ENCODE results near the gene KIF14. TPM values are rescaled to one million over a fixed set of nuclear protein-coding genes. Genes with fewer than 3 reads are reported as not detected.

The KIF14 gene
- total RNA-seq, 4 donors from 2014 or later = 0.12 to 0.17 (median 0.13) TPM; not detected in 1

DNA sequence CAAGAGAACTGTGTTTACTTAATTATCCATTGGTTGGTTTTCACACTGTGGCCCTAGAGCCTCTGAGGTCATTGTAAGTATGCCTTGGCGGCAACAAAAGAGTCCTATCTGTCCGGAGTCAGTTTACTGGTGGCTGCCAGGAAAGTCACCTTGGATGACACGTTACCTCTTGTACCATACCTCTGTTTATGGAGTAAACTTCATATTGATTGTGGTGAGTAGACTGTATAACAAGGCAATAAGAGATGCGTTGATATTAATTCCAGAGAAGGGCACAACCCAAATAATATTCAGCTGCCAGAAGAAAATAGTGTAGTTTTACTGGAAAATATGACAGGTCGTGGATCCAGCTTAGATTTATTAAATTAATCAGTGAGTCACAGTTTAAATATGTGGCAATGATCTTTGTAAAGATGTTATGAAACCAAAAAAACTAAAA, 20.4 kb upstream of the KIF14 start:
- no peak overlapping the region for H3K4me3 ChIP-seq
- no peaks in the 10 kb centered on the region for H3K4me1 ChIP-seq
- ATAC-seq = no peak
- WGBS, 2 donors (ENCODE audit: low coverage in 1 of 2) = 72 to 81% methylated on average over 5 of the region's 5 CpGs
- H3K27ac ChIP-seq = no peak overlapping the region
- H3K9me3 ChIP-seq = no peaks in the 10 kb centered on the region
- H3K36me3 ChIP-seq = peaks cover 0 to 54% of the 10 kb centered on the region in 2 donors
- TF ChIP-seq, protein P1, sequence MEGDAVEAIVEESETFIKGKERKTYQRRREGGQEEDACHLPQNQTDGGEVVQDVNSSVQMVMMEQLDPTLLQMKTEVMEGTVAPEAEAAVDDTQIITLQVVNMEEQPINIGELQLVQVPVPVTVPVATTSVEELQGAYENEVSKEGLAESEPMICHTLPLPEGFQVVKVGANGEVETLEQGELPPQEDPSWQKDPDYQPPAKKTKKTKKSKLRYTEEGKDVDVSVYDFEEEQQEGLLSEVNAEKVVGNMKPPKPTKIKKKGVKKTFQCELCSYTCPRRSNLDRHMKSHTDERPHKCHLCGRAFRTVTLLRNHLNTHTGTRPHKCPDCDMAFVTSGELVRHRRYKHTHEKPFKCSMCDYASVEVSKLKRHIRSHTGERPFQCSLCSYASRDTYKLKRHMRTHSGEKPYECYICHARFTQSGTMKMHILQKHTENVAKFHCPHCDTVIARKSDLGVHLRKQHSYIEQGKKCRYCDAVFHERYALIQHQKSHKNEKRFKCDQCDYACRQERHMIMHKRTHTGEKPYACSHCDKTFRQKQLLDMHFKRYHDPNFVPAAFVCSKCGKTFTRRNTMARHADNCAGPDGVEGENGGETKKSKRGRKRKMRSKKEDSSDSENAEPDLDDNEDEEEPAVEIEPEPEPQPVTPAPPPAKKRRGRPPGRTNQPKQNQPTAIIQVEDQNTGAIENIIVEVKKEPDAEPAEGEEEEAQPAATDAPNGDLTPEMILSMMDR (IDR thresholded peaks at IDR 0.05) = no peak
- no peak for TF ChIP-seq POLR2A (IDR thresholded peaks at IDR 0.05)
- TF ChIP-seq POLR2AphosphoS5 (IDR thresholded peaks at IDR 0.05) = no peak
- no peak for TF ChIP-seq EP300 (IDR thresholded peaks at IDR 0.05)
- no peaks in the 10 kb centered on the region for H3K27me3 ChIP-seq

DNA sequence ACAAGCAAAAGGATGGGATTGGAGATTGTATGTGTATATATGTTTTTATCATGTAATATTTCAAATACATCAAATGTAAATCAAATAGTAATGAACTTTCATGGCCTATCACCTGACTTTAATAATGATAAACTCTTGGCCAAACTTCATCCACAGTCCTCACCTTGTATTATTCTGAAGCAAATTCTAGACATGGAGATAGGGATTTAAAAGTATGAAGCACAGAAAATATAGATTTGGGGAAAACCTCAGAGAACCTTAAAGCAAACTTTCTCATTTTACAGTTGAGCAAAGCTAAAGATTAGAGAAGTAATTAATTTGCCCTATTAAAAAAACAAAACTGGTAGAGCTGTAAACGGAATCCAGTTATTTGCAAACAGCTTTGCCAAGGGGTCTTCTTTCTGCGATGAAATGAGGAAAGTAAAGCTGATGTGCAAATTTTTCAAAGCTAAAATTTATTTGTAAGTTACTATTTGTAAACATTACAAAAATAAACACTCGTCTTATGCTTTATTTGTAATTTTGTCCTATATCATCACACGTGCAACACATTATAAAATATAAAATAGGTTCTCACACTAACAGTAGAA, 19.9 kb upstream of the KIF14 start:
- Histone ChIP-seq H3K9me3 (no peaks in the 10 kb centered on the region), H3K4me1 (no peaks in the 10 kb centered on the region), H3K36me3 (peaks cover 0 to 49% of the 10 kb centered on the region in 2 donors), H3K4me3 (no peak overlapping the region), H3K27ac (no peak overlapping the region), H3K27me3 (no peaks in the 10 kb centered on the region)
- no peak for ATAC-seq
- 86 to 89% methylated on average over 4 of the region's 4 CpGs for WGBS, 2 donors (ENCODE audit: low coverage in 1 of 2)
- TF ChIP-seq POLR2AphosphoS5 (IDR thresholded peaks at IDR 0.05) (no peak), EP300 (IDR thresholded peaks at IDR 0.05) (no peak), POLR2A (IDR thresholded peaks at IDR 0.05) (no peak)
- TF ChIP-seq, protein P1 (IDR thresholded peaks at IDR 0.05) = no peak

DNA sequence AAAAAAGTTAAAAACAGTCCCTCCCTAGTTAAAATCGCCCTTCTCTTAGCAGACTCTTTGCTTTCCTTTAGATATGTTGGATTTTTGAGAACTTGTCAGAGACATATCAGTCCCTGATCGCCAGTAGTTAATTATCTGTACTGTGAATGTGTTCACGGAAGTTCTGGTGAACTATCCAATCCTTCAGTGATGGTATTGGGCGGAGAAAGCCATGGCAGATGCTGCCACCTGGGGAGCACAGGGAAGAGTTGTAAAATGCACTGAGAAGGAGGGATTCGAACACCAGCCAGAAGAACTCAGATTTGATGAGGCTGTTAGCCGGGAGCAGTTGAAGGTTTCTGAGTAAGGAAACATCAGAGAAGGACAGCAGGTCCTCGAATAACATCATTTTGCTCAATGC, 17.5 kb upstream of the KIF14 start:
- Histone ChIP-seq H3K36me3 (peaks cover 0 to 29% of the 10 kb centered on the region in 2 donors), H3K4me1 (no peaks in the 10 kb centered on the region), H3K9me3 (no peaks in the 10 kb centered on the region), H3K4me3 (no peak overlapping the region), H3K27ac (no peak overlapping the region), H3K27me3 (no peaks in the 10 kb centered on the region)
- no peak for ATAC-seq
- TF ChIP-seq EP300 (IDR thresholded peaks at IDR 0.05) (no peak), POLR2A (IDR thresholded peaks at IDR 0.05) (no peak), POLR2AphosphoS5 (IDR thresholded peaks at IDR 0.05) (no peak)
- TF ChIP-seq, protein P1 (IDR thresholded peaks at IDR 0.05) = no peak
- 76 to 79% methylated on average over 6 to 7 of the region's 7 CpGs for WGBS, 2 donors (ENCODE audit: low coverage in 1 of 2)

DNA sequence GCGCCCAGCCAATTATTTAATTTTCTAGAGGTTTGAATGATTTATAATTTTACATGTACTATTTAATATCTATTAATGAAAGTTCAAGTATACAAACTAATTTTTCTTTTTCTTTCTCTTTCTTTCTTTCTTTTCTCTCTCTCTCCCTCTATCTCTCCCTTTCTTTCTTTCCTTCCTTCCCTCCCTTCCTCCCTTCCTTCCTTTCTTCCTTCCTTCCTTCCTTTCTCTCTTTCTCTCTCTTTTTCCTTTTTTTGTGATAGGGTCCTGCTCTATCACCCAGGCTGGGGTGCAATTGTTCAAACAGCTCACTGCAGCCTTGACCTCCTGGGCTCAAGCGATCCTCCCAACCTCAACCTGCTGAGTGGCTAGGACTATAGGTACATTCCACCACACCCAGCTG, 16.1 kb upstream of the KIF14 start:
- no peak overlapping the region for H3K4me3 ChIP-seq
- no peaks in the 10 kb centered on the region for H3K9me3 ChIP-seq
- ATAC-seq = no peak
- no peak overlapping the region for H3K27ac ChIP-seq
- 100% methylated on average over 2 of the region's 2 CpGs for WGBS, 2 donors (ENCODE audit: low coverage in 1 of 2)
- no peaks in the 10 kb centered on the region for H3K27me3 ChIP-seq
- H3K4me1 ChIP-seq = no peaks in the 10 kb centered on the region
- peaks cover 0 to 19% of the 10 kb centered on the region in 2 donors for H3K36me3 ChIP-seq
- TF ChIP-seq POLR2AphosphoS5 (IDR thresholded peaks at IDR 0.05) = no peak
- no peak for TF ChIP-seq POLR2A (IDR thresholded peaks at IDR 0.05)
- TF ChIP-seq, protein P1 (IDR thresholded peaks at IDR 0.05) = no peak
- no peak for TF ChIP-seq EP300 (IDR thresholded peaks at IDR 0.05)
